ENCODE data around the gene ITIH3. TPM values are rescaled to one million over a fixed set of nuclear protein-coding genes. Genes with fewer than 3 reads are reported as not detected.
"Not testable (repeated sequence)": the region's sequence is repeated elsewhere in the genome, so short reads cannot be mapped to it uniquely, and the experiment has no call there.

ITIH3 gene
- total RNA-seq, 1 experiment from 2014 or later: 0.67 TPM

GRCh38 chr3:52775877-52776276, 18.7 kb upstream of the ITIH3 start:
- POLR2A ChIA-PET: interaction anchor here (0.7 kb wide), 1 partner anchor 572 kb away, joined by 3 read pairs; no protein-coding TSS in a partner anchor
- no TSS peak for BruUV-seq (replicated peaks)
- in situ Hi-C loops (cut with HindIII; ENCODE audit: low pct_unique_long_range_greater_than_20kb, low sequenced_read_pairs): no loop called here
- TF ChIP-seq TCF7L2 (IDR thresholded peaks at IDR 0.05; ENCODE audit: low read depth, low read length): no peak
- TF ChIP-seq, protein P1, sequence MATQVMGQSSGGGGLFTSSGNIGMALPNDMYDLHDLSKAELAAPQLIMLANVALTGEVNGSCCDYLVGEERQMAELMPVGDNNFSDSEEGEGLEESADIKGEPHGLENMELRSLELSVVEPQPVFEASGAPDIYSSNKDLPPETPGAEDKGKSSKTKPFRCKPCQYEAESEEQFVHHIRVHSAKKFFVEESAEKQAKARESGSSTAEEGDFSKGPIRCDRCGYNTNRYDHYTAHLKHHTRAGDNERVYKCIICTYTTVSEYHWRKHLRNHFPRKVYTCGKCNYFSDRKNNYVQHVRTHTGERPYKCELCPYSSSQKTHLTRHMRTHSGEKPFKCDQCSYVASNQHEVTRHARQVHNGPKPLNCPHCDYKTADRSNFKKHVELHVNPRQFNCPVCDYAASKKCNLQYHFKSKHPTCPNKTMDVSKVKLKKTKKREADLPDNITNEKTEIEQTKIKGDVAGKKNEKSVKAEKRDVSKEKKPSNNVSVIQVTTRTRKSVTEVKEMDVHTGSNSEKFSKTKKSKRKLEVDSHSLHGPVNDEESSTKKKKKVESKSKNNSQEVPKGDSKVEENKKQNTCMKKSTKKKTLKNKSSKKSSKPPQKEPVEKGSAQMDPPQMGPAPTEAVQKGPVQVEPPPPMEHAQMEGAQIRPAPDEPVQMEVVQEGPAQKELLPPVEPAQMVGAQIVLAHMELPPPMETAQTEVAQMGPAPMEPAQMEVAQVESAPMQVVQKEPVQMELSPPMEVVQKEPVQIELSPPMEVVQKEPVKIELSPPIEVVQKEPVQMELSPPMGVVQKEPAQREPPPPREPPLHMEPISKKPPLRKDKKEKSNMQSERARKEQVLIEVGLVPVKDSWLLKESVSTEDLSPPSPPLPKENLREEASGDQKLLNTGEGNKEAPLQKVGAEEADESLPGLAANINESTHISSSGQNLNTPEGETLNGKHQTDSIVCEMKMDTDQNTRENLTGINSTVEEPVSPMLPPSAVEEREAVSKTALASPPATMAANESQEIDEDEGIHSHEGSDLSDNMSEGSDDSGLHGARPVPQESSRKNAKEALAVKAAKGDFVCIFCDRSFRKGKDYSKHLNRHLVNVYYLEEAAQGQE (IDR thresholded peaks at IDR 0.05; ENCODE audit: insufficient read depth in 1 of 2, low read depth in 2 of 2, low read length in 1 of 2): no peak
- TF ChIP-seq CTCF (IDR thresholded peaks at IDR 0.05): no peak
- TF ChIP-seq SIN3A (IDR thresholded peaks at IDR 0.05; ENCODE audit: borderline replicate concordance, insufficient read depth, low read depth, low read length): no peak
- TF ChIP-seq POLR2AphosphoS5 (IDR thresholded peaks at IDR 0.05; ENCODE audit: low read depth, low read length): no peak
- no peaks in the 10 kb centered on the region for H3K9me3 ChIP-seq (ENCODE audit: control insufficient read depth, insufficient read depth, low read depth, low read length)
- intact Hi-C loops (cut with micrococcal nuclease; ENCODE audit: unreplicated experiment): no loop called here
- no peak overlapping the region for H3K4me3 ChIP-seq (ENCODE audit: low read depth in 2 of 2, low read length in 2 of 2)
- DNase-seq (ENCODE audit: low read depth, low spot score) (no peak), ATAC-seq (no peak)
- CTCF ChIA-PET: no interaction called here
- no peaks in the 10 kb centered on the region for H3K36me3 ChIP-seq (ENCODE audit: control insufficient read depth, insufficient read depth, low read length)
- peaks cover 2% of the 10 kb centered on the region; the same call in 1 of the 2 replicates for H3K4me1 ChIP-seq (ENCODE audit: control insufficient read depth, insufficient read depth, low read length)
- no peaks in the 10 kb centered on the region for H3K27me3 ChIP-seq (ENCODE audit: control insufficient read depth, insufficient read depth, low read length)
- H3K27ac ChIP-seq (ENCODE audit: low read length): no peak overlapping the region

GRCh38 chr3:52776486-52776885, 18.1 kb upstream of the ITIH3 start:
- in situ Hi-C loops (cut with HindIII; ENCODE audit: low pct_unique_long_range_greater_than_20kb, low sequenced_read_pairs); BruUV-seq (replicated peaks); H3K4me1 ChIP-seq (ENCODE audit: control insufficient read depth, insufficient read depth, low read length); CTCF ChIA-PET; DNase-seq (ENCODE audit: low read depth, low spot score); ATAC-seq; H3K36me3 ChIP-seq (ENCODE audit: control insufficient read depth, insufficient read depth, low read length); H3K27me3 ChIP-seq (ENCODE audit: control insufficient read depth, insufficient read depth, low read length); intact Hi-C loops (cut with micrococcal nuclease; ENCODE audit: unreplicated experiment); H3K9me3 ChIP-seq (ENCODE audit: control insufficient read depth, insufficient read depth, low read depth, low read length); H3K4me3 ChIP-seq (ENCODE audit: low read depth in 2 of 2, low read length in 2 of 2); H3K27ac ChIP-seq (ENCODE audit: low read length): not testable (repeated sequence)
- POLR2A ChIA-PET: interaction anchor here (0.7 kb wide), 1 partner anchor 571 kb away, joined by 3 read pairs; no protein-coding TSS in a partner anchor

DNA sequence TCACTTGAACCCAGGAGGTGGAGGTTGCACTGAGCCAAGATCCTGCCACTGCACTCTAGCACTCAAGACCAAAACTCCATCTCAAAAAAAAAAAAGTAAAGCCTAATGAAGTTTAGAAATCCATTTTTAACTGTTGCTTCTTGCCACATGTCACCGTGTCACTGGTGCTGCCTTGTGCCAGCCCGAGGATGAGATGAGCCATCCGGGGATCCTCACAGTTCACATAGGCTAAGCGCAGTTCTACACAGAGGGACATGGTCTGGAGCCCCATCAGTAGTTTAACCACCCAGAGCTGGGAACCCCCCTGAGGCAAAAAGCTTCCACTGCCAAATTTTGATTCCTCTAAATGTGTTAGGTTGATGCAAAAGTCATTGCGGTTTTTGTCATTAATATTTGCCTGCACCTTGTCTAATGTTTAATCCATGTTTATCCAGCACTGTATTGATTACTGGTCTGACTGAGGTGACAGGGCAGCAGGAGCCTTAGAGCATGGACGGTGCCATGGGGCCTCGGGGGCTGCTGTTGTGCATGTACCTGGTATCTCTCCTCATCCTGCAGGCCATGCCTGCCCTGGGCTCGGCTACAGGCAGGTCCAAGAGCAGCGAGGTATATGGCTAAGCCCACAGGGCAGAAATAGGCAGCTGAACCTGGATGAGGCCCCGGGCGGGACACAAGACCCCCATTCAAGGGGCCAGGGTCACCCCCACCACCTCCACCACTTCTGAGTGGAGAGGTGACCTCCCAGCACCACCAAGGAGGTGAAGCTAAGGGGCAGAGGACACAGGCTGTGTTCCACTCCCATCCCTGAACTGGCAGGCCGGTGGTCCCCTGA, 17.3 kb upstream of the ITIH3 start, which contains the start of gene ITIH1:
TSS of gene ITIH1 (plus strand) at position 473 of the 832 bp plus-strand sequence. CDS start at position 490, 17 bp downstream.
- Histone ChIP-seq H3K4me3 (ENCODE audit: low read depth in 2 of 2, low read length in 2 of 2) (no peak within 1 kb of the TSS), H3K36me3 (ENCODE audit: control insufficient read depth, insufficient read depth, low read length) (no peaks in the 10 kb centered on the region), H3K9me3 (ENCODE audit: control insufficient read depth, insufficient read depth, low read depth, low read length) (no peaks in the 10 kb centered on the region), H3K27ac (ENCODE audit: low read length) (no peak within 1 kb of the TSS), H3K27me3 (ENCODE audit: control insufficient read depth, insufficient read depth, low read length) (no peaks in the 10 kb centered on the region), H3K4me1 (ENCODE audit: control insufficient read depth, insufficient read depth, low read length) (no peaks in the 10 kb centered on the region)
- ATAC-seq (no peak), DNase-seq (ENCODE audit: low read depth, low spot score) (no peak)
- TF ChIP-seq CTCF (IDR thresholded peaks at IDR 0.05) (no peak), SIN3A (IDR thresholded peaks at IDR 0.05; ENCODE audit: borderline replicate concordance, insufficient read depth, low read depth, low read length) (no peak), POLR2AphosphoS5 (IDR thresholded peaks at IDR 0.05; ENCODE audit: low read depth, low read length) (no peak), TCF7L2 (IDR thresholded peaks at IDR 0.05; ENCODE audit: low read depth, low read length) (no peak)
- TF ChIP-seq, protein P1 (IDR thresholded peaks at IDR 0.05; ENCODE audit: insufficient read depth in 1 of 2, low read depth in 2 of 2, low read length in 1 of 2): no peak
- in situ Hi-C loops (cut with HindIII; ENCODE audit: low pct_unique_long_range_greater_than_20kb, low sequenced_read_pairs) (no loop called here), intact Hi-C loops (cut with micrococcal nuclease; ENCODE audit: unreplicated experiment) (no loop called here)
- ChIA-PET CTCF (no interaction called here), POLR2A (no interaction called here)
- BruUV-seq (replicated peaks): no TSS peak
